Measurements from ENCODE around the gene TSC2. TPM values are rescaled to one million over a fixed set of nuclear protein-coding genes. Genes with fewer than 3 reads are reported as not detected.

TSC2 gene
- total and polyA plus RNA-seq, 2 of the 13 experiments (the other 11 are each of a cell fraction or from before 2014, with no cell fraction given): 19.6 to 40.4 TPM

DNA sequence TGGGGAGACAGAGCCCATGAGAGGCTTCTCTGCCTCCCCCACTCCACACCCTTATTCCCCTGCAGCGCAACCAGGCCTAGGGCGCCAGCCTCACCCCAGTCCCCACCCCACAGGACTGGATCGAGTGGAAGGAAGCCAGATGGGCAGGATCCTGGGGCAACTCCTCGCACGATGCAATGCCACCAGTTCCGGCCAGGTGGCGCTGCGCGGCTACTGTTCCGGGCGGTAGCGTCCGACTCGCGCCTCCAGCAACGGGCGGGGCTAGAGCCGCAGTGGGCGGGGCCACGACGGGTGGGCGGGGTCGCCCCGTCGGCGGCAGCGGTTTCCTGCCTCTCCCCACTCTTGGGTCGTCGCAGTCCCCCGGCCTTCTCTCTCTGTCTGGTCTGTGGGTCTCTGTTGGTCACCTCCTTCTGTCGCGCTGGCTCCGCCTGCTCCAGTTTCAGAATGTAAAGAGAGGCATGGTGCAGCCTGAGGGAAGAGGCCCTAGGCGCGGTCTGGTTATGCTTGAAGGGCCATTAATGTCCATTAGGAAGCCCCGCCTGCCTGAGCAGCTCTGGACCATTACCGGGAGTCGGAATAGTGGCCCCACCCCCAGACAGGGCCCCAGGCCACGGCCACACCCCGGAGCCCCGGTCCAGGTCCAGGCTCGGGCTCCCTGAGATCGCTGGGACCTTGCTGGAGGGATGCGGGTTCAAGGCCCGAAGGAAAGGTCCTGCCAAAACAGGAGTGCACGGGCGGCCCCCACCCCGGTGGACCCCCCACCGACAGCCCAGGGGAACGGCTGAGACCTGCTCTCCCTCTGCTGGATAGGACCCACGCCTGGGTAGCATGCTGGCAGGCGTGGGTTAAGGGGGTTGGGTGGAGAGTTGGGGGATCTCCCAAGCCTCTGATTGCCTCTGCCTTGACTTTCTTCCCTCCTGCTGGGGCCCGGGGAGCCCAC, 24.4 kb upstream of the TSC2 start (continued):
- TF ChIP-seq, protein P1, sequence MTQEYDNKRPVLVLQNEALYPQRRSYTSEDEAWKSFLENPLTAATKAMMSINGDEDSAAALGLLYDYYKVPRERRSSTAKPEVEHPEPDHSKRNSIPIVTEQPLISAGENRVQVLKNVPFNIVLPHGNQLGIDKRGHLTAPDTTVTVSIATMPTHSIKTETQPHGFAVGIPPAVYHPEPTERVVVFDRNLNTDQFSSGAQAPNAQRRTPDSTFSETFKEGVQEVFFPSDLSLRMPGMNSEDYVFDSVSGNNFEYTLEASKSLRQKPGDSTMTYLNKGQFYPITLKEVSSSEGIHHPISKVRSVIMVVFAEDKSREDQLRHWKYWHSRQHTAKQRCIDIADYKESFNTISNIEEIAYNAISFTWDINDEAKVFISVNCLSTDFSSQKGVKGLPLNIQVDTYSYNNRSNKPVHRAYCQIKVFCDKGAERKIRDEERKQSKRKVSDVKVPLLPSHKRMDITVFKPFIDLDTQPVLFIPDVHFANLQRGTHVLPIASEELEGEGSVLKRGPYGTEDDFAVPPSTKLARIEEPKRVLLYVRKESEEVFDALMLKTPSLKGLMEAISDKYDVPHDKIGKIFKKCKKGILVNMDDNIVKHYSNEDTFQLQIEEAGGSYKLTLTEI (CRISPR knock-in tag; conservative IDR thresholded peaks at IDR 0.05): no peak
- TF ChIP-seq, protein P2, sequence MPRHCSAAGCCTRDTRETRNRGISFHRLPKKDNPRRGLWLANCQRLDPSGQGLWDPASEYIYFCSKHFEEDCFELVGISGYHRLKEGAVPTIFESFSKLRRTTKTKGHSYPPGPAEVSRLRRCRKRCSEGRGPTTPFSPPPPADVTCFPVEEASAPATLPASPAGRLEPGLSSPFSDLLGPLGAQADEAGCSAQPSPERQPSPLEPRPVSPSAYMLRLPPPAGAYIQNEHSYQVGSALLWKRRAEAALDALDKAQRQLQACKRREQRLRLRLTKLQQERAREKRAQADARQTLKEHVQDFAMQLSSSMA (CRISPR knock-in tag; IDR thresholded peaks at IDR 0.05): no peak
- TF ChIP-seq ZNF143 (CRISPR knock-in tag; IDR thresholded peaks at IDR 0.05): no peak; the same call in 1 of the 2 replicates
- no peak for TF ChIP-seq ZNF34 (CRISPR knock-in tag; IDR thresholded peaks at IDR 0.05; ENCODE audit: borderline replicate concordance)
- TF ChIP-seq ZNF543 (CRISPR knock-in tag; IDR thresholded peaks at IDR 0.05): no peak
- peak; percentile 80 for TF ChIP-seq ERF (CRISPR knock-in tag; IDR thresholded peaks at IDR 0.05)
- TF ChIP-seq ETV5 (CRISPR knock-in tag; IDR thresholded peaks at IDR 0.05; ENCODE audit: borderline replicate concordance): peak; percentile 66; the same call in 1 of the 2 replicates
- TF ChIP-seq, protein P3, sequence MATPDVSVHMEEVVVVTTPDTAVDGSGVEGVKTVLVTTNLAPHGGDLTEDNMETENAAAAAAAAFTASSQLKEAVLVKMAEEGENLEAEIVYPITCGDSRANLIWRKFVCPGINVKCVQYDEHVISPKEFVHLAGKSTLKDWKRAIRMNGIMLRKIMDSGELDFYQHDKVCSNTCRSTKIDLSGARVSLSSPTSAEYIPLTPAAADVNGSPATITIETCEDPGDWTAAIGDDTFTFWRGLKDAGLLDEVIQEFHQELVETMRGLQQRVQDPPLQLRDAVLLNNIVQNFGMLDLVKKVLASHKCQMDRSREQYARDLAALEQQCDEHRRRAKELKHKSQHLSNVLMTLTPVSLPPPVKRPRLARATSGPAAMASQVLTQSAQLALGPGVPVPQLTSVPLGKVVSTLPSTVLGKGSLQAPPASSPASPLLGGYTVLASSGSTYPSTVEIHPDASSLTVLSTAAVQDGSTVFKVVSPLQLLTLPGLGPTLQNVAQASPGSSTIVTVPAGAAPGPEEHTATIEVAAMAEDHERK (CRISPR knock-in tag; IDR thresholded peaks at IDR 0.05; ENCODE audit: low read depth): no peak
- peak; percentile 69; the same call in 1 of the 2 replicates for TF ChIP-seq SMC3 (IDR thresholded peaks at IDR 0.05; ENCODE audit: low read length)
- no peak for TF ChIP-seq IKZF1 (IDR thresholded peaks at IDR 0.05)
- no peak for TF ChIP-seq CENPT (CRISPR knock-in tag; IDR thresholded peaks at IDR 0.05; ENCODE audit: low read depth)
- TF ChIP-seq, protein P4, sequence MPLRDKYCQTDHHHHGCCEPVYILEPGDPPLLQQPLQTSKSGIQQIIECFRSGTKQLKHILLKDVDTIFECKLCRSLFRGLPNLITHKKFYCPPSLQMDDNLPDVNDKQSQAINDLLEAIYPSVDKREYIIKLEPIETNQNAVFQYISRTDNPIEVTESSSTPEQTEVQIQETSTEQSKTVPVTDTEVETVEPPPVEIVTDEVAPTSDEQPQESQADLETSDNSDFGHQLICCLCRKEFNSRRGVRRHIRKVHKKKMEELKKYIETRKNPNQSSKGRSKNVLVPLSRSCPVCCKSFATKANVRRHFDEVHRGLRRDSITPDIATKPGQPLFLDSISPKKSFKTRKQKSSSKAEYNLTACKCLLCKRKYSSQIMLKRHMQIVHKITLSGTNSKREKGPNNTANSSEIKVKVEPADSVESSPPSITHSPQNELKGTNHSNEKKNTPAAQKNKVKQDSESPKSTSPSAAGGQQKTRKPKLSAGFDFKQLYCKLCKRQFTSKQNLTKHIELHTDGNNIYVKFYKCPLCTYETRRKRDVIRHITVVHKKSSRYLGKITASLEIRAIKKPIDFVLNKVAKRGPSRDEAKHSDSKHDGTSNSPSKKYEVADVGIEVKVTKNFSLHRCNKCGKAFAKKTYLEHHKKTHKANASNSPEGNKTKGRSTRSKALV (CRISPR knock-in tag; IDR thresholded peaks at IDR 0.05): no peak; the same call in 1 of the 2 replicates
- TF ChIP-seq ARNT (IDR thresholded peaks at IDR 0.05): no peak
- no peak for TF ChIP-seq ZFP90 (CRISPR knock-in tag; IDR thresholded peaks at IDR 0.05; ENCODE audit: borderline replicate concordance)
- no peak for TF ChIP-seq ZKSCAN5 (CRISPR knock-in tag; IDR thresholded peaks at IDR 0.05)
- peak; percentile 44; the same call in 1 of the 2 replicates for TF ChIP-seq MXD4 (CRISPR knock-in tag; IDR thresholded peaks at IDR 0.05)
- no peak for TF ChIP-seq SMARCC2 (IDR thresholded peaks at IDR 0.05)
- no peak for TF ChIP-seq ZNF569 (CRISPR knock-in tag; IDR thresholded peaks at IDR 0.05; ENCODE audit: borderline replicate concordance)
- TF ChIP-seq, protein P5, sequence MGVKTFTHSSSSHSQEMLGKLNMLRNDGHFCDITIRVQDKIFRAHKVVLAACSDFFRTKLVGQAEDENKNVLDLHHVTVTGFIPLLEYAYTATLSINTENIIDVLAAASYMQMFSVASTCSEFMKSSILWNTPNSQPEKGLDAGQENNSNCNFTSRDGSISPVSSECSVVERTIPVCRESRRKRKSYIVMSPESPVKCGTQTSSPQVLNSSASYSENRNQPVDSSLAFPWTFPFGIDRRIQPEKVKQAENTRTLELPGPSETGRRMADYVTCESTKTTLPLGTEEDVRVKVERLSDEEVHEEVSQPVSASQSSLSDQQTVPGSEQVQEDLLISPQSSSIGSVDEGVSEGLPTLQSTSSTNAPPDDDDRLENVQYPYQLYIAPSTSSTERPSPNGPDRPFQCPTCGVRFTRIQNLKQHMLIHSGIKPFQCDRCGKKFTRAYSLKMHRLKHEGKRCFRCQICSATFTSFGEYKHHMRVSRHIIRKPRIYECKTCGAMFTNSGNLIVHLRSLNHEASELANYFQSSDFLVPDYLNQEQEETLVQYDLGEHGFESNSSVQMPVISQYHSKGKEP (CRISPR knock-in tag; IDR thresholded peaks at IDR 0.05): no peak
- TF ChIP-seq AHR (CRISPR knock-in tag; IDR thresholded peaks at IDR 0.05): no peak
- TF ChIP-seq, protein P6, sequence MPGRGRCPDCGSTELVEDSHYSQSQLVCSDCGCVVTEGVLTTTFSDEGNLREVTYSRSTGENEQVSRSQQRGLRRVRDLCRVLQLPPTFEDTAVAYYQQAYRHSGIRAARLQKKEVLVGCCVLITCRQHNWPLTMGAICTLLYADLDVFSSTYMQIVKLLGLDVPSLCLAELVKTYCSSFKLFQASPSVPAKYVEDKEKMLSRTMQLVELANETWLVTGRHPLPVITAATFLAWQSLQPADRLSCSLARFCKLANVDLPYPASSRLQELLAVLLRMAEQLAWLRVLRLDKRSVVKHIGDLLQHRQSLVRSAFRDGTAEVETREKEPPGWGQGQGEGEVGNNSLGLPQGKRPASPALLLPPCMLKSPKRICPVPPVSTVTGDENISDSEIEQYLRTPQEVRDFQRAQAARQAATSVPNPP (CRISPR knock-in tag; IDR thresholded peaks at IDR 0.05): 0 out of 2 replicates have a peak, but pooled peaks have one; percentile 14
